ENCODE results near the gene CAPN5.

The CAPN5 gene

DNA sequence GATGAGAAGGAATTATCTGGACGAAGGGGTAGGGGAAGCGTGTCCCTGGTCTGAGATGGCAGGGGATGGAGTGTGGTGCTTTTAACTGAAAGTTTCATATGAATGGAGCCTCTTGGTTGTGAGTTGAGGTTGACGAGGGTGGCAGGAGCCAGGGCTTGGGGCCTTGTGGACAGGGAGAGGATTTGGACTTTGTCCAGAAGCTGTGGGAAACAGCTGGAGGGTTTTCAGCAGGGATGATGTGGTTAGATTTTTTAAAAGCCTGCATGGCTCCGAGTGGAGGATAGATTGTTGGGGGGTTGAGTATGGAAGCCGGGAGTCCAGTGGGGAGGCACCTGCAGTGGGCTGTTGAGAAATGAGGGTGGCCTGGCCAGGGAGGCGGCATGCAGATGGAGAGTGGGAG is 86.1 kb downstream of the CAPN5 start:
- Histone ChIP-seq H4K20me1 (peaks cover 0 to 13% (median 0%) of the 10 kb centered on the region in 11 experiments; a peak in 5 of 22 replicates), H3K27ac (peak overlapping the region; percentile 56 to 85 (median 71); a peak in 21 of 22 replicates), H3K27me3 (peaks cover 0 to 5% (median 0%) of the 10 kb centered on the region in 11 experiments; a peak in 1 of 22 replicates), H3K9ac (peak overlapping the region; percentile 20 to 78 (median 62); a peak in 19 of 22 replicates), H3K4me2 (peak overlapping the region; percentile 86 to 99 (median 96)), H3K36me3 (no peaks in the 10 kb centered on the region), H3K4me1 (peaks cover 83 to 90% (median 85%) of the 10 kb centered on the region in 10 experiments), H3K9me3 (replicated peaks in 1 of 11) (no peaks in the 10 kb centered on the region), H3K4me3 (peak overlapping the region in 8 of 10 experiments; percentile 2 to 38 (median 27); a peak in 11 of 20 replicates)
- no peak for TF ChIP-seq Cebpa-rat (IDR thresholded peaks at IDR 0.05)

GRCh38 chr11:77153276-77154185 is 86.8 kb downstream of the CAPN5 start:
- TF ChIP-seq Cebpa-rat (IDR thresholded peaks at IDR 0.05) = no peak
- Histone ChIP-seq H3K4me2 (peak overlapping the region; percentile 86 to 99 (median 96)), H3K36me3 (no peaks in the 10 kb centered on the region), H4K20me1 (peaks cover 0 to 13% (median 0%) of the 10 kb centered on the region in 11 experiments; a peak in 5 of 22 replicates), H3K4me3 (peak overlapping the region in 8 of 10 experiments; percentile 2 to 38 (median 27); a peak in 10 of 20 replicates), H3K9me3 (replicated peaks in 1 of 11) (no peaks in the 10 kb centered on the region), H3K27me3 (peaks cover 0 to 5% (median 0%) of the 10 kb centered on the region in 11 experiments; a peak in 1 of 22 replicates), H3K4me1 (peaks cover 76 to 84% (median 78%) of the 10 kb centered on the region in 10 experiments), H3K27ac (peak overlapping the region; percentile 56 to 85 (median 71); a peak in 21 of 22 replicates), H3K9ac (peak overlapping the region; percentile 20 to 78 (median 62); a peak in 17 of 22 replicates)

DNA sequence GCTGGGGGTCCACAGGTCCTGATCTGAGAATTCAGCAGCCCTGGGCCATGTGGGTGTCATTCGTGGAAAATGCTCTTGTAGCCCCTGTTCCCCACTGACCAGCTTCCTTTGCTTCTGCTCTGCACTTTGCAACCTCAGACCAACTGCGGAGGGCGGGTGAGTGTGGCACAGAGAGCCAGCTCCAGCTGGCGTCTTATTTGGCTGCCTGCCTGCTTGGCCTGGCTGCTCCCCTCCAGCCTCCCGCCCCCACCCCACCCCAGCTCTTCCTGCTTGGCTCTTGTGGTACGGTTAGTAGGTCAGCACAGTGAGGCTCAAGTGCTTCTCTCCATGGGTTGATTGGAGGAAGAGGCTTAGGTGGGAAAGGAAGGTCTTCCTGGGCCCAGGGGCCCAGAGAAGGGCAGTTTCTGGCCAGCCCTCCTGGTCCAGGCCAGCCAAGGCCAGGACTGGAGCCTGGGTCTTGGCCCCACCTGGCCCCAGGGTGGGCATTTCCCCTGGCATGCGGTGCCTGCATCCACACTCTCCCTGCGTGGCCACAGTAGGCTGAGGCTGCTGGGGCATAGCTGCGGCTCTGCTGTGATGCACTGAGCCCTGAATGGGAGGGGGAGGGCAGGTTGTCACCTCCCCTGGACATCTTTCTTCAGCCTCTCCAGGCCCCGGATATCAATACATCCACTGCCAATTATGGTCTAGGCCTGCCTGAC is 87.8 kb downstream of the CAPN5 start:
- H3K4me2 ChIP-seq = peak overlapping the region; percentile 86 to 99 (median 96)
- peaks cover 0 to 5% (median 0%) of the 10 kb centered on the region in 11 experiments; a peak in 1 of 22 replicates for H3K27me3 ChIP-seq
- H3K36me3 ChIP-seq = no peaks in the 10 kb centered on the region
- peaks cover 0 to 13% (median 0%) of the 10 kb centered on the region in 11 experiments; a peak in 5 of 22 replicates for H4K20me1 ChIP-seq
- H3K4me3 ChIP-seq = peak overlapping the region in 1 of 10 experiments; percentile 9; a peak in 2 of 20 replicates
- no peak for TF ChIP-seq Cebpa-rat (IDR thresholded peaks at IDR 0.05)
- H3K9me3 ChIP-seq (replicated peaks in 1 of 11) = no peaks in the 10 kb centered on the region
- peaks cover 66 to 74% (median 69%) of the 10 kb centered on the region in 10 experiments for H3K4me1 ChIP-seq
- peak overlapping the region in 9 of 11 experiments; percentile 27 to 78 (median 55); a peak in 11 of 22 replicates for H3K9ac ChIP-seq
- peak overlapping the region in 10 of 11 experiments; percentile 34 to 85 (median 68); a peak in 15 of 22 replicates for H3K27ac ChIP-seq

DNA sequence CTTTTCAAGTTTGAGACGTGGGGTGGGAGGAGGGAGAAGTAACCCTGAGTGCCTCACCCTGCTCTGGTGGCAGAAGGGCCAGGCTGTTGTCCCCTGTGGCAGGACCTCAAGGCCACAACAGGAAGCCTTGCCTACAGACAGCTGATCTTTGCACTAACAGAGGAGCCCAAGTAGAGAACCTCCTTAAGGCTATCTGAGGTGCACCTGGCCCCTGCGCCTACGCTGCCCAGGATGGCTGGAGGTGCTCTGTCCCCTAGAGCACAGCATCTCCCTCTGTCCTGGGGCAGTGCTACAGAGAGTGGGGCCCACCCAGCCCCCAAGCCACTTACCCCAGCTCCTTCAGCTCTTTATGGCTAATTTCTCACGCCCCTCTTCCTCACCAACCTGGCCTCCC is 88.3 kb downstream of the CAPN5 start:
- no peak overlapping the region for H3K4me3 ChIP-seq
- peaks cover 0 to 13% (median 0%) of the 10 kb centered on the region in 11 experiments; a peak in 5 of 22 replicates for H4K20me1 ChIP-seq
- H3K4me1 ChIP-seq = peaks cover 61 to 68% (median 63%) of the 10 kb centered on the region in 10 experiments
- H3K4me2 ChIP-seq = peak overlapping the region; percentile 86 to 99 (median 96)
- no peaks in the 10 kb centered on the region for H3K9me3 ChIP-seq (replicated peaks in 1 of 11)
- no peaks in the 10 kb centered on the region for H3K36me3 ChIP-seq
- H3K9ac ChIP-seq = peak overlapping the region in 7 of 11 experiments; percentile 15 to 72 (median 53); a peak in 4 of 22 replicates
- TF ChIP-seq Cebpa-rat (IDR thresholded peaks at IDR 0.05) = no peak
- H3K27ac ChIP-seq = peak overlapping the region in 6 of 11 experiments; percentile 40 to 73 (median 59); a peak in 7 of 22 replicates
- peaks cover 0 to 5% (median 0%) of the 10 kb centered on the region in 11 experiments; a peak in 1 of 22 replicates for H3K27me3 ChIP-seq

DNA sequence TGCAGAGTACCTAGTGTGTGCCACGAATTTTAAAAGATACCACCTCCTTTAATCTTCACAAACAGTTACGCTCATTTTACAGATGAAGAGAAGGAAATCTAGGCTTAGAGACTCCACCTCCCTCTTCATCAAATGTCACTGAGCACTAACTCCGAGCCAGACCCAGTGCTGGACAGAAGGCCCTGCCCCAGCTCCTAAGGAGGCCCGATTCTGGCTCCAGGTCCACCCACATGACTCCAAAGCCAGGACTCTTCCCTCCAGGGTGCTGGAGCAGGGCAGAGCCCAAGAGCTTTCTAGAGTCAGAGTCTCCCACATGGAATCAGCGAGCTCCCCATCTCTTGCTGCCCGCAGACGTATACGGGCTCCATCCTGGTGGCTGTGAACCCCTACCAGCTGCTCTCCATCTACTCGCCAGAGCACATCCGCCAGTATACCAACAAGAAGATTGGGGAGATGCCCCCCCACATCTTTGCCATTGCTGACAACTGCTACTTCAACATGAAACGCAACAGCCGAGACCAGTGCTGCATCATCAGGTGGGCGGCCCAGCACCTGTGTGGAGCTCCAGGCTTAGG is 88.9 kb downstream of the CAPN5 start:
- Histone ChIP-seq H3K4me1 (peaks cover 55 to 63% (median 58%) of the 10 kb centered on the region in 10 experiments), H4K20me1 (peaks cover 0 to 13% (median 0%) of the 10 kb centered on the region in 11 experiments; a peak in 5 of 22 replicates), H3K9ac (peak overlapping the region in 3 of 11 experiments; percentile 15 to 61 (median 53); a peak in 1 of 22 replicates), H3K4me2 (peak overlapping the region; percentile 86 to 99 (median 96)), H3K36me3 (no peaks in the 10 kb centered on the region), H3K4me3 (no peak overlapping the region), H3K27ac (peak overlapping the region in 6 of 11 experiments; percentile 17 to 67 (median 46); a peak in 5 of 22 replicates), H3K9me3 (replicated peaks in 1 of 11) (no peaks in the 10 kb centered on the region), H3K27me3 (peaks cover 0 to 5% (median 0%) of the 10 kb centered on the region in 11 experiments; a peak in 1 of 22 replicates)
- TF ChIP-seq Cebpa-rat (IDR thresholded peaks at IDR 0.05) = no peak

DNA sequence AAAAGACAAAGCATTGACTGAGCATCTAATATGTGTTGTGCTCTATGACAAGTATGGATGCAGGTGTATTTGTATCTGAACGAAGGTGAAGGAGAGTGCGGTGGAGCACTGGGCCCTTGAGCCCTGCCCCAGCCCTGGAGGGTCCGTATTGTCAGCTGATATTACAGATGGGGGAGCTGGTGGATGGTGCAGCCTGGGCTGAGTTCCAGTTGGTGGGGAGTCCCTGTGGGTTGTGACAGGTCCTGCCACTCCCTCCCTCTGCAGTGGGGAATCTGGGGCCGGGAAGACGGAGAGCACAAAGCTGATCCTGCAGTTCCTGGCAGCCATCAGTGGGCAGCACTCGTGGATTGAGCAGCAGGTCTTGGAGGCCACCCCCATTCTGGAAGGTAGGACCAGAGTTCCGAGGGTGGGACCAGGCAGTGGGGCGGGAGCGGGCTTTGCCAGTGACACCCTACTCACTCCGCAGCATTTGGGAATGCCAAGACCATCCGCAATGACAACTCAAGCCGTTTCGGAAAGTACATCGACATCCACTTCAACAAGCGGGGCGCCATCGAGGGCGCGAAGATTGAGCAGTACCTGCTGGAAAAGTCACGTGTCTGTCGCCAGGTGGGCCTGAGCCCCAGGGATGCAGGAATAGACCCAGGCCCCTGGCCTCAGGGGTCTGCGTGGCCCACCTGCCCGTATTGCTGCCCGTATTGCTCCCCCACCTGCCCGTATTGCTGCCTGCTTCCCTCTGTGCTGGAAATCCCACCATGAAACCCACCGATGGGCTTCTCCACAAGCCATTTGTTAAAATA is 89.8 kb downstream of the CAPN5 start:
- peaks cover 0 to 13% (median 0%) of the 10 kb centered on the region in 11 experiments; a peak in 6 of 22 replicates for H4K20me1 ChIP-seq
- H3K4me1 ChIP-seq = peaks cover 46 to 53% (median 48%) of the 10 kb centered on the region in 10 experiments
- no peaks in the 10 kb centered on the region for H3K27me3 ChIP-seq
- no peaks in the 10 kb centered on the region for H3K9me3 ChIP-seq (replicated peaks in 1 of 11)
- no peak overlapping the region for H3K27ac ChIP-seq
- H3K4me3 ChIP-seq = no peak overlapping the region
- no peak for TF ChIP-seq Cebpa-rat (IDR thresholded peaks at IDR 0.05)
- H3K9ac ChIP-seq = no peak overlapping the region
- H3K4me2 ChIP-seq = peak overlapping the region in 7 of 11 experiments; percentile 86 to 99 (median 94); a peak in 7 of 22 replicates
- no peaks in the 10 kb centered on the region for H3K36me3 ChIP-seq

DNA sequence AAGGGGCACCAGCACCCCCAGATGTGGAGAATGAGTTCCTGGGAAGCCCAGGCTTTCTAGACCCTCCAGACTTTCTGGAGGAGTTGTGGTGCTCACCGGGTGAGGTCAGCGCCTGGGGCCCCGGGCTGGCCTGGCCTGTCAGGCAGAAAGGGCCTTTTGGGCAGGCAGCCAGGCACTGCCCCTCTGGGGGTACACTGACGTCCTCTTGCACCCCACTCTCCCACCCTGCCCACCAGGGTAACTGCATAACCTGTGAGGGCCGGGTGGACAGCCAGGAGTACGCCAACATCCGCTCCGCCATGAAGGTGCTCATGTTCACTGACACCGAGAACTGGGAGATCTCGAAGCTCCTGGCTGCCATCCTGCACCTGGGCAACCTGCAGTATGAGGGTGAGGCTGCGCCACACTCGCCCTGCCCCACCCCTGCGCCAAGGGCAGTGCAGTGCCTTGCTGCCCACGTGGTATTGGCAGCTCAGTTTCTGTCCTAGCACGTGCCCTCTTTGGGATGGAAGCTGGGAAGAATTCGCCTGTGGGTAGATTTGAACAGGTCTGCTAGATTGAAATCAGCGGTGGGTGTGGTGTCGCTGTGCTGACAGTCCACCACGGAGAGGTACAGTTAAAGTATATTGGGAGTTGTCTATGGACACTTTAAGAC is 91.4 kb downstream of the CAPN5 start:
- Histone ChIP-seq H3K27ac (no peak overlapping the region), H3K36me3 (no peaks in the 10 kb centered on the region), H3K9ac (no peak overlapping the region), H4K20me1 (peaks cover 0 to 7% (median 0%) of the 10 kb centered on the region in 11 experiments; a peak in 2 of 22 replicates), H3K4me1 (peaks cover 30 to 37% (median 32%) of the 10 kb centered on the region in 10 experiments), H3K4me3 (no peak overlapping the region), H3K4me2 (no peak overlapping the region), H3K9me3 (replicated peaks in 1 of 11) (no peaks in the 10 kb centered on the region), H3K27me3 (no peaks in the 10 kb centered on the region)
- no peak for TF ChIP-seq Cebpa-rat (IDR thresholded peaks at IDR 0.05)
